BJ (cell line): Measurements from ENCODE around the gene TAMALIN. TPM values are rescaled to one million over a fixed set of nuclear protein-coding genes. Genes with fewer than 3 reads are reported as not detected.

Source experiments
- CTCF ChIA-PET: fragments of 350-600 bp; formaldehyde crosslinking; extraction: SDS; loops from one replicate; lab custom pipeline; 2021; ENCODE audit warnings: antibody characterized with exemption, inconsistent platforms; lab: Yijun Ruan, JAX
- POLR2A ChIA-PET: fragments of 300-600 bp; sonication (Branson Sonifier 250); formaldehyde crosslinking; extraction: SDS; loops from one replicate; lab custom pipeline; 2021; ENCODE audit warnings: antibody characterized with exemption; lab: Charles Lee
- DNase-seq: peaks from one replicate; pipeline ENCODE4 v3.0.0-alpha.2; 2011; ENCODE audit warnings: low read depth
- H3K27me3 ChIP-seq: 2 replicates; pipeline ENCODE4 v1.6.0; 2011; ENCODE audit warnings: low read length; ENCODE audit not compliant: control insufficient read depth, insufficient read depth
- H3K36me3 ChIP-seq: 2 replicates; pipeline ENCODE4 v1.5.1; 2011; ENCODE audit warnings: low read length; ENCODE audit not compliant: control insufficient read depth, insufficient read depth
- H3K4me3 ChIP-seq: 2 replicates; pipeline ENCODE4 v1.5.1; 2011; ENCODE audit warnings: low read depth, mild to moderate bottlenecking, control low read depth, low read length
- CTCF ChIP-seq: IDR thresholded peaks from 2 replicates; pipeline ENCODE4 v1.5.1; 2011; ENCODE audit warnings: low read depth, mild to moderate bottlenecking, control low read depth, inconsistent platforms, low read length, moderate library complexity; ENCODE audit not compliant: insufficient read depth
- polyA plus RNA-seq: library from polyadenylated mRNA; depleted of rRNA; stranded (reverse); fragments of >200 nt; gene quantifications from 2 replicates; pipeline ENCODE4 v1.2.3, GENCODE V29; 2011

Gene TAMALIN
- polyA plus RNA-seq, 1 experiment: 1.3 TPM

GRCh38 chr12:52054231-52054832 is 47.6 kb downstream of the TAMALIN start:
- DNase-seq: no peak
- POLR2A ChIA-PET: no interaction called here
- no peak for TF ChIP-seq CTCF
- Histone ChIP-seq H3K36me3 (peaks cover 11% of the 10 kb centered on the region), H3K27me3 (no peaks in the 10 kb centered on the region), H3K4me3 (no peak overlapping the region)
- CTCF ChIA-PET: interaction anchor here (1.2 to 2.3 kb wide), 4 partner anchors 10 to 29 kb away, joined by 3 to 5 read pairs (median 3); partner anchors contain the start of gene ATG101

GRCh38 chr12:52054833-52055730 is 48.3 kb downstream of the TAMALIN start:
- ChIA-PET CTCF (interaction anchor here (1.0 to 2.5 kb wide), 8 partner anchors 9 to 35 kb away, joined by 3 to 11 read pairs (median 4); partner anchors contain the start of gene ATG101), POLR2A (no interaction called here)
- Histone ChIP-seq H3K27me3 (no peaks in the 10 kb centered on the region), H3K4me3 (no peak overlapping the region), H3K36me3 (peaks cover 11% of the 10 kb centered on the region)
- no peak for DNase-seq
- no peak for TF ChIP-seq CTCF

GRCh38 chr12:52055731-52056711 is 49.3 kb downstream of the TAMALIN start:
- peaks cover 11% of the 10 kb centered on the region for H3K36me3 ChIP-seq
- DNase-seq: no peak
- no peak overlapping the region for H3K4me3 ChIP-seq
- CTCF ChIA-PET: interaction anchor here (1.0 to 2.5 kb wide), 11 partner anchors 8 to 65 kb away, joined by 3 to 11 read pairs (median 4); partner anchors contain the start of gene ATG101
- no peak for TF ChIP-seq CTCF
- H3K27me3 ChIP-seq: no peaks in the 10 kb centered on the region
- POLR2A ChIA-PET: no interaction called here

- DNase-seq: no peak
- ChIA-PET CTCF (interaction anchor here (1.0 to 2.5 kb wide), 6 partner anchors 12 to 64 kb away, joined by 4 to 11 read pairs (median 4); partner anchors contain the start of gene ATG101), POLR2A (no interaction called here)
- Histone ChIP-seq H3K27me3 (no peaks in the 10 kb centered on the region), H3K4me3 (no peak overlapping the region), H3K36me3 (peaks cover 11% of the 10 kb centered on the region)
- no peak for TF ChIP-seq CTCF
Observed at GRCh38 chr12:52056801-52057637, 50.3 kb downstream of the TAMALIN start.
